K562 (cell line): ENCODE measurements around the gene UVRAG. TPM values are rescaled to one million over a fixed set of nuclear protein-coding genes. Genes with fewer than 3 reads are reported as not detected.

ENCODE experiments used
- ATAC-seq: fragments of 200-7000 bp; cut with Tn5 transposase; 3 replicates; pipeline ENCODE4 v1.9.1; 2020; ENCODE audit warnings: moderate library complexity
- BruUV-seq: library from RNA; stranded (reverse); fragments of 400-500 nt; replicated peaks from 2 replicates; lab custom pipeline; 2021; lab: Mats Ljungman, UMichigan
- CTCF ChIA-PET: fragments of 300-600 bp; formaldehyde crosslinking; extraction: SDS; loops from one replicate; lab custom pipeline; 2021; ENCODE audit warnings: low intra/inter-chr PET ratio; lab: Yijun Ruan, JAX
- POLR2A ChIA-PET: fragments of 300-600, 350-650 bp; sonication (Branson Sonifier 250); formaldehyde crosslinking; extraction: SDS; loops from one replicate; lab custom pipeline; 2021; ENCODE audit warnings: antibody characterized with exemption, inconsistent platforms; lab: Yijun Ruan, JAX
- DNase-seq, 4 experiments: peaks; one replicate each; pipeline versions ENCODE4 v3.0.0 to v3.0.0-alpha.2; 2011 to 2018; ENCODE audit warnings: low spot score in 3 of 4, mixed read lengths in 3 of 4; ENCODE audit errors: extremely low read depth in 1 of 4
- FAIRE-seq: peaks from 2 replicates; lab custom pipeline; 2011; peaks lifted over from hg19 to GRCh38; lab: Jason Lieb, UNC
- H2AFZ ChIP-seq: 2 replicates; pipeline ENCODE4 v1.6.0; 2011; ENCODE audit warnings: low read depth, low read length, control low read depth, inconsistent platforms
- H3K27ac ChIP-seq: fragments of 200-600 bp; 3 replicates; pipeline ENCODE4 v1.8.0; 2011; ENCODE audit warnings: low read depth, mild to moderate bottlenecking, control low read depth, inconsistent platforms, low read length, moderate library complexity, mixed read lengths; ENCODE audit errors: extremely low read depth
- H3K27me3 ChIP-seq, 2 experiments: fragments of 300-600 bp in 1 of 2; 2 replicates in 1 of 2; 3 replicates in 1 of 2; pipeline versions ENCODE4 v1.6.0 to v1.8.0; 2011; ENCODE audit warnings: inconsistent platforms in 2 of 2, low read length in 2 of 2, mild to moderate bottlenecking in 1 of 2, mixed read lengths in 1 of 2, moderate library complexity in 1 of 2; ENCODE audit not compliant: control insufficient read depth in 2 of 2, insufficient read depth in 2 of 2
- H3K36me3 ChIP-seq: fragments of 300-600 bp; 3 replicates; pipeline ENCODE4 v1.8.0; 2011; ENCODE audit warnings: mild to moderate bottlenecking, low read length, inconsistent platforms; ENCODE audit not compliant: control insufficient read depth, insufficient read depth
- H3K4me1 ChIP-seq, 2 experiments: fragments of 200-600 bp in 1 of 2; replicated peaks in 1 of 2; 2 replicates in 1 of 2; 3 replicates in 1 of 2; pipeline versions ENCODE4 v1.5.1 to v1.8.0; 2011; ENCODE audit warnings: inconsistent platforms in 2 of 2, low read length in 2 of 2, mild to moderate bottlenecking in 1 of 2, mixed read lengths in 1 of 2, moderate library complexity in 1 of 2; ENCODE audit not compliant: control insufficient read depth in 2 of 2, insufficient read depth in 2 of 2
- H3K4me2 ChIP-seq: 2 replicates; pipeline ENCODE4 v1.6.1; 2011; ENCODE audit warnings: low read length, control low read depth, inconsistent platforms, mixed read lengths; ENCODE audit not compliant: insufficient read depth
- H3K4me3 ChIP-seq: fragments of 200-600 bp; sonication (generic), shearing (Covaris generic); 2 replicates; pipeline ENCODE4 v1.5.1; 2016; ENCODE audit warnings: control low read depth, inconsistent platforms
- H3K79me2 ChIP-seq: fragments of 200-600 bp; 3 replicates; pipeline ENCODE4 v1.8.0; 2011; ENCODE audit warnings: low read length, inconsistent platforms; ENCODE audit not compliant: control insufficient read depth, insufficient read depth
- H3K9ac ChIP-seq, 2 experiments: 2 replicates each; pipeline versions ENCODE4 v1.6.0 to v1.6.1; 2011; ENCODE audit warnings: low read depth in 2 of 2, low read length in 2 of 2, control low read depth in 1 of 2, inconsistent platforms in 1 of 2, mild to moderate bottlenecking in 1 of 2, mixed read lengths in 1 of 2; ENCODE audit not compliant: insufficient read depth in 1 of 2
- H3K9me1 ChIP-seq: one replicate; pipeline ENCODE4 v1.6.0; 2011; ENCODE audit warnings: inconsistent platforms, mild to moderate bottlenecking, low read length, moderate library complexity; ENCODE audit not compliant: control insufficient read depth, insufficient read depth
- H3K9me3 ChIP-seq: replicated peaks from 2 replicates; pipeline ENCODE4 v1.5.1; 2011; ENCODE audit warnings: low read depth, low read length, inconsistent platforms; ENCODE audit not compliant: control insufficient read depth, insufficient read depth
- H4K20me1 ChIP-seq: replicated peaks from 2 replicates; pipeline ENCODE4 v1.6.1; 2011; ENCODE audit warnings: low read length, inconsistent platforms, mixed read lengths; ENCODE audit not compliant: control insufficient read depth, insufficient read depth
- DPF2 ChIP-seq: fragments of 450-650 bp; IDR thresholded peaks from 2 replicates; pipeline ENCODE4 v1.6.1; 2016
- ETV5 ChIP-seq: sonication (generic); formaldehyde crosslinking; IDR thresholded peaks from 2 replicates; pipeline ENCODE4 v1.4.0; 2020; ENCODE audit warnings: low read depth, mild to moderate bottlenecking, missing genetic modification reagents
- FOXA3 ChIP-seq, 2 experiments: fragments of 450-650 bp in 1 of 2; sonication (generic) in 1 of 2; formaldehyde crosslinking; IDR thresholded peaks in 1 of 2; conservative IDR thresholded peaks in 1 of 2; 2 replicates each; pipeline versions ENCODE4 v1.4.0 to v1.8.0; 2020 to 2022; ENCODE audit warnings: mild to moderate bottlenecking in 2 of 2, missing genetic modification reagents in 1 of 2
- MEF2D ChIP-seq: conservative IDR thresholded peaks from 2 replicates; pipeline ENCODE4 v1.6.1; 2016; ENCODE audit warnings: low read depth, missing genetic modification characterization, missing compliant biosample characterization
- NFE2 ChIP-seq: IDR thresholded peaks from 2 replicates; pipeline ENCODE4 v1.6.1; 2014; ENCODE audit warnings: antibody characterized with exemption, low read depth
- NR2F6 ChIP-seq: fragments of 450-650 bp; formaldehyde crosslinking; IDR thresholded peaks from 2 replicates; pipeline ENCODE4 v1.4.0; 2020; ENCODE audit warnings: mild to moderate bottlenecking
- PTRF ChIP-seq: fragments of 450-650 bp; IDR thresholded peaks from 2 replicates; pipeline ENCODE4 v1.6.1; 2016; ENCODE audit warnings: mild to moderate bottlenecking, missing genetic modification characterization, missing compliant biosample characterization
- RUNX1 ChIP-seq: sonication (generic); IDR thresholded peaks from 2 replicates; pipeline ENCODE4 v1.6.1; 2016; ENCODE audit warnings: antibody characterized with exemption, low read depth
- TARDBP ChIP-seq: fragments of 450-650 bp; IDR thresholded peaks from 2 replicates; pipeline ENCODE4 v1.6.1; 2016
- TCF7L2 ChIP-seq: fragments of 150-350 bp; IDR thresholded peaks from 2 replicates; pipeline ENCODE4 v1.6.1; 2016; ENCODE audit warnings: low read depth, mild to moderate bottlenecking, low read length, moderate library complexity
- VEZF1 ChIP-seq: fragments of 200-800 bp; sonication (Bioruptor generic); IDR thresholded peaks from 2 replicates; pipeline ENCODE4 v1.6.1; 2017; ENCODE audit warnings: missing genetic modification characterization, missing compliant biosample characterization
- ZKSCAN1 ChIP-seq: fragments of 150-350 bp; IDR thresholded peaks from 2 replicates; pipeline ENCODE4 v1.6.1; 2016; ENCODE audit warnings: low read depth, low read length
- ZNF699 ChIP-seq: fragments of 250-450 bp; sonication (Bioruptor Pico); IDR thresholded peaks from 2 replicates; pipeline ENCODE4 v1.8.0; 2021; ENCODE audit warnings: mild to moderate bottlenecking, moderate library complexity; ENCODE audit not compliant: insufficient replicate concordance
- ZNF707 ChIP-seq: fragments of 250-450 bp; sonication (Bioruptor Pico); conservative IDR thresholded peaks from 2 replicates; pipeline ENCODE4 v1.8.0; 2022; ENCODE audit warnings: inconsistent platforms, mild to moderate bottlenecking, moderate library complexity
- WGBS: fragments of 100-300 bp; shearing (Covaris generic); methylation state at CpG from one replicate; pipeline ENCODE4 v1.1.6; 2016; ENCODE audit warnings: low coverage, mixed read lengths; ENCODE audit not compliant: insufficient coverage; ENCODE audit errors: missing lambda C conversion rate; 5-methylcytosine and 5-hydroxymethylcytosine counted together
- in situ Hi-C: fragments of 300-500 bp; cut with MboI; formaldehyde crosslinking; loops from 4 replicates; pipeline ENCODE4 v1.15.0; 2018; ENCODE audit warnings: inconsistent platforms, mixed read lengths
- intact Hi-C: fragments of 100-400 bp; cut with micrococcal nuclease; formaldehyde crosslinking; loops from 2 replicates; pipeline ENCODE4 v1.14.2; 2022
- polyA plus RNA-seq, 8 experiments: library from polyadenylated mRNA; depleted of rRNA in 4 of 8; stranded (reverse) in 5 of 8; unstranded in 3 of 8; fragments of >200 nt; fragmentation: Nextera tagmentation in 2 of 8; fragmentation: Illumina TruSeq in 1 of 8; extraction: Ambion mirVana in 2 of 8; extraction: Trizol in 1 of 8; gene quantifications; 2 replicates each; pipeline versions ENCODE4 v1.2.1 to v1.2.3, GENCODE V29; 2011 to 2014; ENCODE audit warnings: inconsistent platforms in 1 of 8, missing spikeins in 1 of 8
- total RNA-seq, 7 experiments: library from RNA; depleted of rRNA in 6 of 7; stranded (reverse); fragments of >200 nt in 6 of 7; fragmentation: Illumina TruSeq in 2 of 7; extraction: Trizol in 2 of 7; gene quantifications; 2 replicates each; pipeline versions ENCODE4 v1.2.1 to v1.2.3, GENCODE V29; 2011 to 2021; ENCODE audit warnings: low replicate concordance in 1 of 7
- TF ChIP-seq, protein P1 (sequence below): sonication (generic); formaldehyde crosslinking; IDR thresholded peaks from 2 replicates; pipeline ENCODE4 v1.8.1; 2023; ENCODE audit warnings: mild to moderate bottlenecking, missing genetic modification reagents
- TF ChIP-seq, protein P2 (sequence below): fragments of 250-450 bp; sonication (Bioruptor Pico); IDR thresholded peaks from 2 replicates; pipeline ENCODE4 v1.8.0; 2021; ENCODE audit warnings: moderate library complexity, mild to moderate bottlenecking, inconsistent platforms

The UVRAG gene
- total and polyA plus RNA-seq, 9 of the 15 experiments (the other 6 are each of a cell fraction or from before 2014, with no cell fraction given), result 3.1 to 17.8 (median 12.4) TPM

DNA sequence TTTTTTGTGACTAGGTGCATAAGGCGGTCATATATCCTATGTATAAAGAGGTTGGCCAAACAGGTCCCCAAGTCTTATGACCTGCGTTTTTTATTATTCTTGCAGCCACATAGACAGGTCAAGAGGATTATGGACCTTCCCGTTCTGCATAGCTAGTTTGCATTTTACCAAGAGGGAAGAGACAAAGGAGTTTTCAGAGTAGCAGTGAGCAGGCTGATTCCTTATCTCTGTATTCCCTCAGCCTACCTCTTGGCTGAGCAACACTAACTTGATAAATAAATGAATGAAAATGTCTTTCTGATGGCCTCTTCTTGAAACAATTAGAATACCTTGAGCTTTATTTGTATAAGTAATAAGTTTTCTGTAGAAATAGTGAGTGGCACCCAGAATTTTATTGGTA lies 210.8 kb downstream of the UVRAG start:
- intact Hi-C loops (no loop called here), in situ Hi-C loops (no loop called here)
- Histone ChIP-seq H2AFZ (no peak overlapping the region), H3K36me3 (0 out of 3 replicates have a peak, but pooled peaks cover 5% of the 10 kb centered on the region), H3K27ac (no peak overlapping the region), H3K79me2 (no peaks in the 10 kb centered on the region), H3K4me3 (no peak overlapping the region), H3K9me1 (no peaks in the 10 kb centered on the region), H3K9me3 (no peaks in the 10 kb centered on the region), H3K27me3 (no peaks in the 10 kb centered on the region), H3K4me1 (peaks cover 0 to 19% of the 10 kb centered on the region in 2 experiments; a peak in 2 of 5 replicates), H3K4me2 (no peak overlapping the region; the same call in 1 of the 2 replicates), H4K20me1 (no peaks in the 10 kb centered on the region), H3K9ac (no peak overlapping the region)
- 37% methylated on average over 3 of the region's 3 CpGs for WGBS
- ChIA-PET CTCF (interaction anchor here (0.6 kb wide), 1 partner anchor 29 kb away, joined by 3 read pairs; no protein-coding TSS in a partner anchor), POLR2A (no interaction called here)
- peak in 2 of 4 experiments; percentile 18 to 29 for DNase-seq
- BruUV-seq, result no TSS peak
- peak; percentile 74 for FAIRE-seq
- TF ChIP-seq NFE2 (0 out of 2 replicates have a peak, but pooled peaks have one; percentile 21), MEF2D (tag) (no peak), RUNX1 (no peak), DPF2 (peak; percentile 20; the same call in 1 of the 2 replicates)
- peak; percentile 74 for ATAC-seq

GRCh38 chr11:76026281-76026680 lies 211.3 kb downstream of the UVRAG start:
- Histone ChIP-seq H3K9me3 (no peaks in the 10 kb centered on the region), H2AFZ (no peak overlapping the region), H3K79me2 (no peaks in the 10 kb centered on the region), H3K27ac (no peak overlapping the region), H3K4me1 (peaks cover 0 to 19% of the 10 kb centered on the region in 2 experiments; a peak in 2 of 5 replicates), H3K36me3 (0 out of 3 replicates have a peak, but pooled peaks cover 5% of the 10 kb centered on the region), H3K9me1 (no peaks in the 10 kb centered on the region), H3K27me3 (no peaks in the 10 kb centered on the region), H3K4me3 (no peak overlapping the region), H3K4me2 (no peak overlapping the region), H3K9ac (no peak overlapping the region), H4K20me1 (no peaks in the 10 kb centered on the region)
- intact Hi-C loops, result no loop called here
- FAIRE-seq (no peak), DNase-seq (no peak), ATAC-seq (no peak)
- in situ Hi-C loops, result no loop called here
- ChIA-PET POLR2A (no interaction called here), CTCF (no interaction called here)
- no TSS peak for BruUV-seq
- TF ChIP-seq VEZF1 (CRISPR knock-in tag) (no peak), NR2F6 (CRISPR knock-in tag) (no peak), ETV5 (no peak), PTRF (tag) (no peak), ZNF699 (CRISPR knock-in tag) (no peak), TARDBP (no peak), ZKSCAN1 (no peak), FOXA3 (CRISPR knock-in tag; conservative IDR thresholded peaks at IDR 0.05 in 1 of 2, IDR thresholded peaks at IDR 0.05 in 1 of 2) (no peak), ZNF707 (CRISPR knock-in tag) (no peak), TCF7L2 (no peak)
- TF ChIP-seq, protein P1, sequence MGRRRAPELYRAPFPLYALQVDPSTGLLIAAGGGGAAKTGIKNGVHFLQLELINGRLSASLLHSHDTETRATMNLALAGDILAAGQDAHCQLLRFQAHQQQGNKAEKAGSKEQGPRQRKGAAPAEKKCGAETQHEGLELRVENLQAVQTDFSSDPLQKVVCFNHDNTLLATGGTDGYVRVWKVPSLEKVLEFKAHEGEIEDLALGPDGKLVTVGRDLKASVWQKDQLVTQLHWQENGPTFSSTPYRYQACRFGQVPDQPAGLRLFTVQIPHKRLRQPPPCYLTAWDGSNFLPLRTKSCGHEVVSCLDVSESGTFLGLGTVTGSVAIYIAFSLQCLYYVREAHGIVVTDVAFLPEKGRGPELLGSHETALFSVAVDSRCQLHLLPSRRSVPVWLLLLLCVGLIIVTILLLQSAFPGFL (CRISPR knock-in tag), result no peak
- TF ChIP-seq, protein P2, sequence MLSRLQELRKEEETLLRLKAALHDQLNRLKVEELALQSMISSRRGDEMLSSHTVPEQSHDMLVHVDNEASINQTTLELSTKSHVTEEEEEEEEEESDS, result no peak
